ENCODE measurements around the gene OTUB1. TPM values are rescaled to one million over a fixed set of nuclear protein-coding genes. Genes with fewer than 3 reads are reported as not detected.
A peak's percentile ranks its signal among the peaks of the same experiment; 100 is the strongest.

Gene OTUB1
- total and polyA plus RNA-seq, 2 of the 13 experiments (the other 11 are each of a cell fraction or from before 2014, with no cell fraction given) = 58.8 to 130 TPM

DNA sequence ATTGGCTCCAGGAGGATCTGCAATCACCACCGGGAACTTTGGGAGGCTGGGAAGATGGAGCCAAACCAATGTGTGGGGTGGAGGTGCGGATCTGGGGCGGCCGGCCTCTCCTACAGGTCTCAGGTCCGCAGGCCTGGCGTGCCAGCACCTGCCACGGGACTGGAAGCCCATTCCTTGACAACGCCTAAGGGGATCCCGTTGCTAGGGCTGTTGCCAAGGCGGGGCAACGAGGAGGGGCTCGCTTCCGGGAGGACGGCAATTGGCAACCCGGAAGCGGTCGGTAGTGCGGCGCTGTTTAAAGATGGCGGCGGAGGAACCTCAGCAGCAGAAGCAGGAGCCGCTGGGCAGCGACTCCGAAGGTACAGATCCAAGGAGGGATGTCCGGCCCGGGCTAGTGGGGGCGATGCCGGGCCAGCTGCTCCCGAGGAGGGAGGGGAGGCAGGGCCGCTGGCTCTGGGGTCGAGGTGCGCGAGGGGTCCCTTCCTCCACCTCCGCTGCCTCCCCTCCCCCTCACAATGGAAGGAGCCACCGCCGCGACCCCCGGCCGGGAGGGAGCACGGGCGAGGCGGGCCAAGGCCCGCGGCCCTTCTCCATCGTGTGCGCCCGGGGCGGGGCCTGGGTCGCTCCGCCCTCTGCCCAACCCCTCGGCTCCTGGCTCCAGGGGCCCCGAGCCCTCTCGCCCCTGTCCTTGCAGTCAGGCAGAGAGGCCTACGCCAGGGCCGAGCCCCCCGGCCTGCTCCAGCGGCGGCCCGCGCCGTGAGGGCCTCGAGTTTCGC, at the start of gene OTUB1 (continued):
- TF ChIP-seq, protein P1, sequence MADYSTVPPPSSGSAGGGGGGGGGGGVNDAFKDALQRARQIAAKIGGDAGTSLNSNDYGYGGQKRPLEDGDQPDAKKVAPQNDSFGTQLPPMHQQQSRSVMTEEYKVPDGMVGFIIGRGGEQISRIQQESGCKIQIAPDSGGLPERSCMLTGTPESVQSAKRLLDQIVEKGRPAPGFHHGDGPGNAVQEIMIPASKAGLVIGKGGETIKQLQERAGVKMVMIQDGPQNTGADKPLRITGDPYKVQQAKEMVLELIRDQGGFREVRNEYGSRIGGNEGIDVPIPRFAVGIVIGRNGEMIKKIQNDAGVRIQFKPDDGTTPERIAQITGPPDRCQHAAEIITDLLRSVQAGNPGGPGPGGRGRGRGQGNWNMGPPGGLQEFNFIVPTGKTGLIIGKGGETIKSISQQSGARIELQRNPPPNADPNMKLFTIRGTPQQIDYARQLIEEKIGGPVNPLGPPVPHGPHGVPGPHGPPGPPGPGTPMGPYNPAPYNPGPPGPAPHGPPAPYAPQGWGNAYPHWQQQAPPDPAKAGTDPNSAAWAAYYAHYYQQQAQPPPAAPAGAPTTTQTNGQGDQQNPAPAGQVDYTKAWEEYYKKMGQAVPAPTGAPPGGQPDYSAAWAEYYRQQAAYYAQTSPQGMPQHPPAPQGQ (CRISPR knock-in tag; IDR thresholded peaks at IDR 0.05; ENCODE audit: borderline replicate concordance) = no peak
- peak; percentile 13; the same call in 1 of the 2 replicates for TF ChIP-seq ZNF598 (CRISPR knock-in tag; IDR thresholded peaks at IDR 0.05; ENCODE audit: borderline replicate concordance)
- TF ChIP-seq HOXA3 (CRISPR knock-in tag; IDR thresholded peaks at IDR 0.05) = peak; percentile 87
- TF ChIP-seq MEIS1 (CRISPR knock-in tag; IDR thresholded peaks at IDR 0.05; ENCODE audit: borderline replicate concordance) = no peak; the same call in 1 of the 2 replicates
- TF ChIP-seq, protein P2, sequence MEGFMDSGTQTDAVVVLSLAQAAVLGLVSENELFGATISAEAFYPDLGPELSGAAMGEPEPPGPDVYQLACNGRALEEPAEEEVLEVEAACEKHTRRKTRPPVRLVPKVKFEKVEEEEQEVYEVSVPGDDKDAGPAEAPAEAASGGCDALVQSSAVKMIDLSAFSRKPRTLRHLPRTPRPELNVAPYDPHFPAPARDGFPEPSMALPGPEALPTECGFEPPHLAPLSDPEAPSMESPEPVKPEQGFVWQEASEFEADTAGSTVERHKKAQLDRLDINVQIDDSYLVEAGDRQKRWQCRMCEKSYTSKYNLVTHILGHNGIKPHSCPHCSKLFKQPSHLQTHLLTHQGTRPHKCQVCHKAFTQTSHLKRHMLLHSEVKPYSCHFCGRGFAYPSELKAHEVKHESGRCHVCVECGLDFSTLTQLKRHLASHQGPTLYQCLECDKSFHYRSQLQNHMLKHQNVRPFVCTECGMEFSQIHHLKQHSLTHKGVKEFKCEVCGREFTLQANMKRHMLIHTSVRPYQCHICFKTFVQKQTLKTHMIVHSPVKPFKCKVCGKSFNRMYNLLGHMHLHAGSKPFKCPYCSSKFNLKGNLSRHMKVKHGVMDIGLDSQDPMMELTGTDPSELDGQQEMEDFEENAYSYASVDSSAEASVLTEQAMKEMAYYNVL (CRISPR knock-in tag; IDR thresholded peaks at IDR 0.05; ENCODE audit: borderline replicate concordance) = no peak
- no peak for TF ChIP-seq FOXJ3 (CRISPR knock-in tag; IDR thresholded peaks at IDR 0.05; ENCODE audit: borderline replicate concordance)
- no peak for TF ChIP-seq ZNF251 (CRISPR knock-in tag; IDR thresholded peaks at IDR 0.05)
- TF ChIP-seq, protein P3, sequence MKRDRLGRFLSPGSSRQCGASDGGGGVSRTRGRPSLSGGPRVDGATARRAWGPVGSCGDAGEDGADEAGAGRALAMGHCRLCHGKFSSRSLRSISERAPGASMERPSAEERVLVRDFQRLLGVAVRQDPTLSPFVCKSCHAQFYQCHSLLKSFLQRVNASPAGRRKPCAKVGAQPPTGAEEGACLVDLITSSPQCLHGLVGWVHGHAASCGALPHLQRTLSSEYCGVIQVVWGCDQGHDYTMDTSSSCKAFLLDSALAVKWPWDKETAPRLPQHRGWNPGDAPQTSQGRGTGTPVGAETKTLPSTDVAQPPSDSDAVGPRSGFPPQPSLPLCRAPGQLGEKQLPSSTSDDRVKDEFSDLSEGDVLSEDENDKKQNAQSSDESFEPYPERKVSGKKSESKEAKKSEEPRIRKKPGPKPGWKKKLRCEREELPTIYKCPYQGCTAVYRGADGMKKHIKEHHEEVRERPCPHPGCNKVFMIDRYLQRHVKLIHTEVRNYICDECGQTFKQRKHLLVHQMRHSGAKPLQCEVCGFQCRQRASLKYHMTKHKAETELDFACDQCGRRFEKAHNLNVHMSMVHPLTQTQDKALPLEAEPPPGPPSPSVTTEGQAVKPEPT (CRISPR knock-in tag; IDR thresholded peaks at IDR 0.05; ENCODE audit: low read depth) = peak; percentile 41; the same call in 1 of the 2 replicates
- 0 out of 2 replicates have a peak, but pooled peaks have one; percentile 13 for TF ChIP-seq MTF2 (CRISPR knock-in tag; IDR thresholded peaks at IDR 0.05; ENCODE audit: borderline replicate concordance)
- peak; percentile 78 for TF ChIP-seq KDM4B (CRISPR knock-in tag; IDR thresholded peaks at IDR 0.05)
- TF ChIP-seq TOPORS (CRISPR knock-in tag; IDR thresholded peaks at IDR 0.05) = peak; percentile 74
- peak; percentile 35; the same call in 1 of the 2 replicates for TF ChIP-seq ARHGAP35 (CRISPR knock-in tag; IDR thresholded peaks at IDR 0.05; ENCODE audit: borderline replicate concordance)
- TF ChIP-seq MAFK (conservative IDR thresholded peaks at IDR 0.05 in 1 of 2, IDR thresholded peaks at IDR 0.05 in 1 of 2; ENCODE audit: low read length in 2 of 2) = no peak
- peak; percentile 80; the same call in 1 of the 2 replicates for TF ChIP-seq XBP1 (CRISPR knock-in tag; IDR thresholded peaks at IDR 0.05)
- TF ChIP-seq U2AF2 (IDR thresholded peaks at IDR 0.05; ENCODE audit: low read depth, low read length) = peak; percentile 96
- TF ChIP-seq, protein P4, sequence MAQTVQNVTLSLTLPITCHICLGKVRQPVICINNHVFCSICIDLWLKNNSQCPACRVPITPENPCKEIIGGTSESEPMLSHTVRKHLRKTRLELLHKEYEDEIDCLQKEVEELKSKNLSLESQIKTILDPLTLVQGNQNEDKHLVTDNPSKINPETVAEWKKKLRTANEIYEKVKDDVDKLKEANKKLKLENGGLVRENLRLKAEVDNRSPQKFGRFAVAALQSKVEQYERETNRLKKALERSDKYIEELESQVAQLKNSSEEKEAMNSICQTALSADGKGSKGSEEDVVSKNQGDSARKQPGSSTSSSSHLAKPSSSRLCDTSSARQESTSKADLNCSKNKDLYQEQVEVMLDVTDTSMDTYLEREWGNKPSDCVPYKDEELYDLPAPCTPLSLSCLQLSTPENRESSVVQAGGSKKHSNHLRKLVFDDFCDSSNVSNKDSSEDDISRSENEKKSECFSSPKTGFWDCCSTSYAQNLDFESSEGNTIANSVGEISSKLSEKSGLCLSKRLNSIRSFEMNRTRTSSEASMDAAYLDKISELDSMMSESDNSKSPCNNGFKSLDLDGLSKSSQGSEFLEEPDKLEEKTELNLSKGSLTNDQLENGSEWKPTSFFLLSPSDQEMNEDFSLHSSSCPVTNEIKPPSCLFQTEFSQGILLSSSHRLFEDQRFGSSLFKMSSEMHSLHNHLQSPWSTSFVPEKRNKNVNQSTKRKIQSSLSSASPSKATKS (CRISPR knock-in tag; IDR thresholded peaks at IDR 0.05) = peak; percentile 56; the same call in 1 of the 2 replicates
- TF ChIP-seq NCOA1 (CRISPR knock-in tag; IDR thresholded peaks at IDR 0.05) = no peak
- TF ChIP-seq SMAD3 (CRISPR knock-in tag; IDR thresholded peaks at IDR 0.05) = peak; percentile 87; the same call in 1 of the 2 replicates
- TF ChIP-seq, protein P5, sequence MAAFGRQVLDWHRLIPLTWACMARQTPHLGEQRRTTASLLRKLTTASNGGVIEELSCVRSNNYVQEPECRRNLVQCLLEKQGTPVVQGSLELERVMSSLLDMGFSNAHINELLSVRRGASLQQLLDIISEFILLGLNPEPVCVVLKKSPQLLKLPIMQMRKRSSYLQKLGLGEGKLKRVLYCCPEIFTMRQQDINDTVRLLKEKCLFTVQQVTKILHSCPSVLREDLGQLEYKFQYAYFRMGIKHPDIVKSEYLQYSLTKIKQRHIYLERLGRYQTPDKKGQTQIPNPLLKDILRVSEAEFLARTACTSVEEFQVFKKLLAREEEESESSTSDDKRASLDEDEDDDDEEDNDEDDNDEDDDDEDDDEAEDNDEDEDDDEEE (CRISPR knock-in tag; IDR thresholded peaks at IDR 0.05) = no peak; the same call in 1 of the 2 replicates
